ENCODE measurements around the gene TMEM134.
"Not testable (repeated sequence)": the region's sequence is repeated elsewhere in the genome, so short reads cannot be mapped to it uniquely, and the experiment has no call there.

The TMEM134 gene

DNA sequence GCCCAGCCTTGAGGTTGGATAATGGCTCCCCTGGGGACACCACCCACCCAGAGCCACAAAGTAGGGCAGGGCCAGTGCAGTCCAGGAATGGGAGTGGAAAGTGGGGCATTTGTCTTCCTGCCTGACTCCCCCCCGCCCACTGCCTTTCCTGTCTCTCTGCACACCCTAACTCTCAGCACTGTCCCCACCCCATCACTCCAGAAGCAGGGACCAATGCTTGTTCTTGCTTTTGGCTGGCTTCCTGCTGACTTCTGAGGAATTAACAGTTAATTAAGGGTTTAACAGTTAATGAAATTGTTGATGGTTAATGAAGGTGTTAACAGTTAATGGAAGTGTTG lies 31.4 kb upstream of the TMEM134 start:
- DNase-seq = no peak

DNA sequence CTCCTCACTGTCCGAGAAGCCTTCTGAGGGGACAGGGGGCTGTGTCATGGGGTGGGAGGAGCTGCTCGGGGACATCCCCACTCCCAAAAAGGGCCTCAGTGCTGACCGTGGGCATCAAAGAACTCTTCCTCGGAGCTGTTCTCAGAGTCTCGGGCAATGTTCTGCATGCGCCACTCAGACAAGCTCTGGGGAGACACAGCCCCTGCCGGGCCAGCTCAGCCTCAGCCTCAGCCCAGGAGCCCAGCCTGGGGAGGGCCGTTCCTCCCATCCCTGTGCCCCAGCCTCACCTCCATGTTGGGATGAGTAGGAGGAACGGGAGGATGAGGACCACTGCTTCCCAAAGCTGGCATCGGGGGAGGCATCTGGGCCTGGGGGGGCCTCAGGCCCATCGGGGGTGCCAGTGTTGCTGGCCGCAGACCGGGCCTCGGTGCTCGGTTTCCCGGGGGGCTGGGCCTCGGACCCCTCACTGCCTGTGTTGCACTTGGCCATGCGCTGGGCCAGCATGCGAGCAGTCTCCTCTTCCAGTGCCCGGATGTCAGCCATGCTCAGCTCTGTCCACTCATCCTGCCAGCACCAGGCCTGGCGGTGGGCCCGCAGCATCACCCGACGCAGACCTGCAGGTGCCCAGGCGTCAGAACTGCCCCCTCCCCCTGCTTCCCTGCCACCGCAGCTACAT lies 30.9 kb upstream of the TMEM134 start:
- DNase-seq = no peak

DNA sequence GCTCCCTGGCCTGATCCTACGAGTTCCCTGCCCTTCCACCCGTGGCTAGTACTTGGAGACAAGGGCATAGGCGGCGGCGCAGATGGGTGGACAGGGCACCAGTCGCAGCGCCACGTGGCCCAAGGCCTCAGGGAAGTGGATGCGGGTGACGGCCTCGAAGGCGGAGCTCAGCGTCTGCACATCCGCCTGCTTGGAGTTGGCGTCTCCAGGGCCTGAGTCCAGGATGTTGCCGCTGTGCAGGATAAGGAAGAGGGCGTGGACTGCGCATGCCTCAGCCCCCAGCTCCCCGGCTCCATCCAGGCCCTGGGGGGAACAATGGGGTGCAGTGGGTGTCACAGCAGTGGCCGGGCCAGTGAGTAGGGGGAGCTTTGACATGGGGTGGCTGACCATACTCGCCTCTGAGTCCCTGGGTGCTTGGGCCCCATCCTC lies 29.5 kb upstream of the TMEM134 start:
- DNase-seq = no peak

DNA sequence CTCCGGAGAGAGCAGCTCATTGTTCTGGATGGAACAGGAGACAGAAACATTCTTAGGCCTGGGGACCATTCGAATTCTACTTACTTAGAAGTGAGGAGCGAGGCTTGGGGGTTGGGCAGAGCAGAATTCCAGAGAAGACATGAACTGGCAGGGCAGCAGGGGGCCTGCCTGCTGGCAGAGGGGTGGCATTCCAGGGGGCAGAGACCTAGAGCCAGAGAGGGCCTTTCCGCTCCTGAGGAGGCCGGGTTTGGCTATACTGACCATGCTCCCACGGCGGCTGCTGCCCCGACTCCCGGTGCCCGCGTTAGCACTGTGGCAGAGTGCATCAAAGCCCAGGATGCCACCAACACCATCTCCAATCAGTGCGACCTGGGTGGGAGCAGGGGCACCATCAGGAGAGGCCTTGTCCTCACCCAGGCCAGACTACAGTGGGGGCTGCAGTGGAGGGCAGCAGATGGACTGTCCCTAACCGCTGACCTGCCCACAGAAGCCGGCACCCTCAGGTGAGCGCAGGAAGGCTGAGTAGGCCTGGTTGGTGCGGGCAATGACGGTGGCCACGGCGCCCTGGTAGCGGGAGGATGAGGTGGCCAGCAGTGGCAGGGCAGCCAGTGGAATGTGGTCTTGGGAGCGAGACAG lies 28.7 kb upstream of the TMEM134 start:
- no peak for DNase-seq

DNA sequence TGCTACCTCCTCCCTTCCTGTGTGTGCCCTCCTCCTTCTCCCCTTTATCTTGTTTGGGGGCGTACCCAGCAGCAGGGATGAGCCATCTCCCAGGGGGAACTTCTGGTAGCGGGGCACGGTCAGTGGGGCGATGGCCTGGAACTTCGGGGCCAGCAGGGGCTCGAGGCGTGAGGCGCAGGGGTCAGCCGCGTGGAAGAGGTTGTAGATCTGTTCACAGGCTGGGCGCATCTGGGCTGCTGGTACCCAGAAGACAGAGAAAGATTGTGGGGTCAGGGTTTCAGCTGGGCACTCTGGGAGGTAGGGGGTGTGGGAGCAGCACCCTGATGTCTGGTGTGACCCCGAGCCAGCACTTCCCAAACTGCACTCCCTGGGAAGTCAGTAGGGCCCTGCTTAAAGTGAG lies 27.1 kb upstream of the TMEM134 start:
- DNase-seq = no peak

DNA sequence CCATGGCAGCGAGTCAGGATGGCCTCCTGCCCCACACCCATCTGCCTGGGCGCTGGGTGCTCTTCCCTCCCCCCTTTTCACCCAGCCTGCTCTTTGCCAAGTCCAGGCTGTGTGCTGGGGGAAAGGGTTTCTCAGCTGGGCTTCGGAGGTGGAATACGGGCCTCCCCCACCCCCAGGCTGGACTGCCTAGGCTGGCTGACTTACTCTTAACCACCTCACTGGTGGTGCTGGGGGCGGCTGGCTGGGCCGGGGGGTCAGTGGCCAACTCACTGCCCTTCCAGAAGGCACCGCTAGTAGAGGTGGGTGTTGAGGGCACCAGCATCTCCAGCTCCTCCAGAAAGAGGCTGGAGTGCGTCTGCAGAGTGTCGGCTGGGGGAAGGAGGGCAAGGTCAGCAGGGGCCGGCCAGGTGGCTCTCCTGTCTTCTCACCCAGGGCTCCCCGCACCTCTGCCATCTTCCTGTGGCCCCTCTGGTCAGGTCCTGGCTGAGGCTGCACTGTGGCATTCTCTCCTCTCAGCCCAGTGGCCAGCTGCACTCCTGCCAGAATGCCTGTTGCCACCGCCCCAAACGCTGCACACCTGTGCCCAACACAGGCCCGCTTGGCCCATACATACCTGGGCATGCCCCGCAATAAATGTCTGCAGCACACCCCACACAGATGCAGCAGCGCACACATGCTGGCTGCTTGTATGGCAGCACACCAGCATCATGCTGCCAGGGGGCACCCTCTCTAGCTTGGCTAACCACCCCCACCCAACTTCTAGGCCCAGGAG lies 26.4 kb upstream of the TMEM134 start:
- no peak for DNase-seq

DNA sequence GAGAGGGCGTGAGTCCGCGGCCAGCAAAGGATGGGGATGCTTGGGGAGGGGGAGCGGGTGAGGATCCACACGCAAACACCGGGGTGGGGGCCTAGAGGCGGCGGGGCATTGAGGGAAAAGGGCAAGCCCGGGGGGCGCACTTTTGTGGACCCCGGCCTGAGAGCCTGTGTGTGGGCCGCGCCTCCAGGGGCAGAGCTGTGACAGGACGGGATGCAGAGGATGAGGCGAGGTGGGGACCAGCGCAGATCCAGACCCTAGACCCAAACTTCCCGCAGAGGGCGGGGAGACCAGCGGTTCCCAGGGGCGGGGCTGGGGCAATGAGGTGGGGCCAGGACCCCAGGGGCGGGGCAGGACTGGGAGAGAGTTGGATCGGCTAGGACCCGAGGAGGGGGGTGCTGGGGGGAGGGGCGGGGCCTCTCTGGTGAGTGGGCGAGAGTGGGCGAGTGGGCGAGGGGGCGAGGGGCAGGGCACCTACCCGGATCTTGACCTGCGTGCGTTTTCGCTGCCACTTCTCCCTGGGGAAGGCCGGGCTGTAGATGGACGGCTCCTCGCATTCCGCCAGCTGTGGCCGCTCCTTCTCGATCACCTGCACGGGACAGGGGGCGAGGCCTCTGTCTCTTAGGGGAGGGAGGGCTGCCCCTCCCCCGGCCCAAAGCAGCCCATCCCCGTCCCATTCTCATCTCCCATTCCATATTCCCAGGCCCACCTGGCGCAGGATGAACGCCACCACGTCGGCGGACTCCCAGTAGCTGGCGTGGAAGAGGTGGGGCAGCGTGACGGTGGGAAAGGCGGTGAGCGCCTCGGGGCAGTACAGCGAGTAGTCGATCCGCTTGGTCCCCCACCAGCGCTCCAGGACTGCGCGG lies 25.6 kb upstream of the TMEM134 start:
- DNase-seq = no peak

DNA sequence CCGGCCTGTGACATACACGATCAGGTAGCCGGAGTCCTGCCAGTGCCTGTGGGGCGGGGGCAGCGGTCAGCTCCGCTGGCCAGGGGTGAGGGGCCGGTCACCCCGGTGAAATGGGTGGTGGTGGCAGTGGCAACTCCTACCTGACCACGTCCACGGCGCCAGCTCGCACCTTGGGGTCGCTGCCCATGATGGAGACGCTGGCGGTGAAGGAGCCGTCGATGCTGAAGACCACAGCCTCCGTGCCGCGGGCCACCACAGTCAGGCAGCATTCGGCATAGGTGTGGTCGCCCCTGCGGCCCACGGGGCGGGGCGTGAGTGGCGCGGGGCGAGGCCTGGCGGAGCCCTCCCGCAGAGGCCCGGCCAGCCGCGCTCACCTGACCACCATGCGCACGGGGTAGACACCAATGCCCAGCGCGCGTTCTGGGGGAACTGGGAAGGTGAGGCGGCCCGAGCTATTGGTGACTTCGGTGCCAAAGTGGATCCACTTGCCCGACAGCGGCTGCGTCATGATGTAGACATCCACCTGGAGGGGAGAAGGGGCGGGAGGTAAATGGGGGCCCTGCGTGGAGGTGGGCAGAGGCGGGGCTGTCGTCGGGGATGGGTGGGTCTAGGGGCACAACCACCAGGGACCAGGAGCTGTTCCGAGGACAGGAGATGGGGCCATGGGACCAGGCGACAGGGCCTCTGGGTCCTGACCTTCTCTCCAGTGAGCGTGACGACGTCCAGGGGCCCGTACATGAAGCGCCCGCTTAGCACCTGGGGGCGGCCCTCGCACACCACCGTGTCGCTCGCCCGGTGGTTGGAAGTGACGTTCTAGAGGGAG lies 24.7 kb upstream of the TMEM134 start:
- no peak for DNase-seq

DNA sequence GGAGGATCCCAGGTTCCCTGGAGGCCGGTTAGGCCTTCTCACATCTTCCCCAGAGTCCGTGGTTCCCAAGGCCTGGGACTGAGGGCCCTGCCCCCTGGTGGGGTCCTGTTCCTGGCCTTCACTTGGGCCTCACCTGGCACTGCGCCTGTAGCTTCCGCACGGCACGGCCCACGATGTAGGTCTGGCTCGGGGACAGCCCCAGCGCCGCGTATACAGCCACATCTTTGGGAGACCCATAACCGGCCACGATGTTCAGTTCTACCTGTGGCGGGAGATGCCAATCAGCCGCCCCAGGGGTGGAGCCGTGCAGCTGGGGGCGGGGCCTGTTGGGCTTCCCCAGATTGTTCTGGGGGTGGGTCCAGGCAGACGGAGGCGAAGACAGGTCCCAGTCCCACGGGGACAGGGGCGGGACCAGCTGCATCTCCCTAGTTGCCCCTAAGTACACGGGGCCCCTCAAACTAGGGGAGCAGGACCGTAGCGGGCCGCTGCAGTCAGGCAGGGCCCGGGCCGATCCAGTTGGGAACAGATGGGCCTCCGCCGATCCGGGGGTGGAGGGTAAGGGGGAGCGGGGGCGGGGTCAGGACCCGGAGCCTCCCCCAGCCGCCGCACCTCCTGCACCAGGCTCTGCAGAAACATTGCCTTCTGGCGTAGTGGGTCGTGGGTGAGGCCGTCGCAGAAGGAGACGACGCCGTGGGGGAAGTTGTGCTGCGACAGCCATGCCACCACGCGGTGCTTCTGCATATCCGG lies 23.9 kb upstream of the TMEM134 start:
- no peak for DNase-seq

DNA sequence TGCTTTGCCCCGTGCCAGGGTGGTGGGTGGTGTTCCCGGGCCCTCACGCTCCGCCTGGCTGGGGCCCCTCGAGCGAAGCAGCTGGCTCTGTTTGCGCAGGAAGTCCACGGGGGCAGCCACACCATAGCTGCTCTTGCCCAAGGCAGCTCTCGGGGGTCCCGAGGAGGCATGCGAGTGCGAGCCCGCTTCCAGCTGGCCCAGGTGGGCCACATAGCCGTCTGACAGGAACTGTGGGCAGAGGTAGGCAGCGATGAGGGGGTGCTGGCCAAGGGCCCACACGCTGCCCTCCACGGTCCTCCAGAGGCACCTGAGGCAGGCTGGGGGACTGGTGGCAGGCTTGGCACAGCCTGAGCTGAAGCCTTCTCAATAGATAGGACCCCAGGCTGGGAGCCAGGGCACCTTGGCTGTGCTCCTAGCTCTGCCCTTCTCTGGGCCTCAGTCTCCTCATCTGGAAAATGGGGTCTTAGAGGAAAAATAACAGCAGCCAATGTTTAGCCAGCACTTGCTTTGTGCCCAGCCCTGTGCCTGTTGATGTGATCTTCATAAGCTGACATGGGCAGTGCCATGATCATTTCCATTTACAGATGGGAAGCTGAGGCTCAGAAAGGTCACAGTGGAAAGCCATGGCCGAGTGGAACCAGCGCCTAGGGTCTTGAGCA lies 23.1 kb upstream of the TMEM134 start:
- no peak for DNase-seq

DNA sequence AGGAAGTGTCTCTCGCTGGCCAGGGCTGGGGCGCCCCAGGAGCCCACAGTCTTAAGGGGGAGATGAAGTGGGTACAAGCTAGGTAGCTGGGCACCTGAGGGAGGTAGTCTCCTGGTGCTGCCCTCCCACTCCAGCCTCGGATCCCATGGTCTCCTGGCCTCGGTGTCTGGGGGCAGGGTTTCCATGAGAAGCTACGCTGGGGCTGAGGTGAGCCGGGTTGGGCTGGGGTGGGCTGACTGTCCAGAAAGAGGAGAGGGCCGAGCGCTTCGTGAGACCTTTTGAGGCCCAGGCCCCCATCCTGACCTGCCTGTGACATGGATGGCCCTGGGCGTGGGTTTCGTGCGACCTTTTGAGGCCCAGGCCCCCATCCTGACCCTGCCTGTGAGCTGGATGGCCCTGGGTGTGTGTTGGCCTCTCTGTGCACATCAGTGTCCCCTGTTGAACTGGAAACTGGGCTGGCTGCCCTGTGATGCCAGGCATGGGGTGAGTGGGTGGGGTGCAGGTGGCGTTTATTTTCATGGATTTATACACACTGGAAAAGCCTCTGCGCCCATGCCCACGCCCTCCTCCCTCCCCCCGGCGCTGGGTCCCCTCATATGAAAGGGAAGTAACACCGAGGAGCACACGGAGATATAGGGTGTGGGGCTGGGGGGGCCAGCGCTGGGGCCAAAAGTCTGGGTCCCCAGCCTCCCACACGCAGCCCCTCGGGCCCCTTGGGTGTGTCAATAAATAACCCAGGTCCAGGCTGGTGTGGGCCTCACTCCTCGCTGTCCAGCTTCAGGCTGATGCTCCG lies 22.4 kb upstream of the TMEM134 start:
- DNase-seq = no peak

DNA sequence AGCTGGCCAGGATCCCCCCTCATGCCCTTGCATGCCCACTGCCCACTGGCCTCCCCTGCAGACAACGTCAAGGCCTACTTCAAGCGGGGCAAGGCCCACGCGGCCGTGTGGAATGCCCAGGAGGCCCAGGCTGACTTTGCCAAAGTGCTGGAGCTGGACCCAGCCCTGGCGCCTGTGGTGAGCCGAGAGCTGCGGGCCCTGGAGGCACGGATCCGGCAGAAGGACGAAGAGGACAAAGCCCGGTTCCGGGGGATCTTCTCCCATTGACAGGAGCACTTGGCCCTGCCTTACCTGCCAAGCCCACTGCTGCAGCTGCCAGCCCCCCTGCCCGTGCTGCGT lies 21.6 kb upstream of the TMEM134 start:
- DNase-seq = no peak

DNA sequence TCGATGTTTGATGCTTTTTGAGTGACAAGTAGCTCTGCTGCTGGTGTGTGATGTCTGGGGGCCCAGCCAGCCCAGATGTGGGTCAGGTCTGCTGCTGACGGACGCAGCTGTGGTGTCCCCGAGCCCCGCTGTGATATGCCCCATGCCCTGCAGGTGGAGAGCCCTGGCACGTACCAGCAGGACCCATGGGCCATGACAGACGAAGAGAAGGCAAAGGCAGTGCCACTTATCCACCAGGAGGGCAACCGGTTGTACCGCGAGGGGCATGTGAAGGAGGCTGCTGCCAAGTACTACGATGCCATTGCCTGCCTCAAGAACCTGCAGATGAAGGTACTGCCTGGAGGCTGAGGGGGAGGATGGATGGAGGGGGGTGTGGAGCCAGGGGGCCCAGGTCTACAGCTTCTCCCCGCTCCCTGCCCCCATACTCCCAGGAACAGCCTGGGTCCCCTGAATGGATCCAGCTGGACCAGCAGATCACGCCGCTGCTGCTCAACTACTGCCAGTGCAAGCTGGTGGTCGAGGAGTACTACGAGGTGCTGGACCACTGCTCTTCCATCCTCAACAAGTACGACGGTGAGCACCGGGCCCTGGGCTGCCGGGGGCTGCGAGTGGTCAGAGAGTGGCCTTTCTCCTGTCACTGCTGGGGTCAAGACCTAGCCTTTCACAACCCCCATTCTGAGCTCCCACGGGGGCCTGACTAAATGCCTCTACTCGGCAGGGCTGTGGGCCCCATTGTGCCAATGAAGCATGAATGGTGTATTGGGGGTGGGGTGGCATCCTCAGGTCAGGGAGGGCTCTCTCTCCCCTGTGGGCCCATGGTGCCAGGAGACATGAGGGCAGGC lies 21.1 kb upstream of the TMEM134 start:
- DNase-seq = no peak

DNA sequence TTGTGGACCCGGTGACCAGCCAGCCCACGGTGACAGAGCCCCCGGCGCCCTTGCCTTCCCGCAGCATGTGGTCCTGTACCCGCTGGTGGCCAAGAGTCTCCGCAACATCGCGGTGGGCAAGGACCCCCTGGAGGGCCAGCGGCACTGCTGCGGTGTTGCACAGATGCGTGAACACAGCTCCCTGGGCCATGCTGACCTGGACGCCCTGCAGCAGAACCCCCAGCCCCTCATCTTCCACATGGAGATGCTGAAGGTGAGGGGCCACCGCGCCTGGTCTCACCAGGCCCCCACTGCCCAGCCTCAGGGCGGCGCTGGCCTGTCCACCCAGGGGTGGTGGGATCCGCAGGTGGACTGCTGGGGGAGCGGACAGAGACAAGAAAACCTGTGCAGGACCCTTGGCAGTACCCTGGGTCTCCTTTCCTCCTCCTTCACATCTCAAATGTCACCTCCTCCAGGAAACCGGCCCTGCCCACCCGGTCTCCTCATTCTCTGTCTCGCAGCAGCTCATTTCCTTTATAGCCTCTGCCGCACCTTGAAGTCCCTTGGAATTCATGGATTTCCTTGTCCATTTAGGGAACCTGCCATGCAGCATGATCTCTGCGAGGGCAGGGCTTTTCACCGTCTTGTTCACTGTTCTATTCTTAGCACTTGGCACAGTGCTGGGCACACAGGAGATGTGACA lies 20.3 kb upstream of the TMEM134 start:
- DNase-seq = no peak

DNA sequence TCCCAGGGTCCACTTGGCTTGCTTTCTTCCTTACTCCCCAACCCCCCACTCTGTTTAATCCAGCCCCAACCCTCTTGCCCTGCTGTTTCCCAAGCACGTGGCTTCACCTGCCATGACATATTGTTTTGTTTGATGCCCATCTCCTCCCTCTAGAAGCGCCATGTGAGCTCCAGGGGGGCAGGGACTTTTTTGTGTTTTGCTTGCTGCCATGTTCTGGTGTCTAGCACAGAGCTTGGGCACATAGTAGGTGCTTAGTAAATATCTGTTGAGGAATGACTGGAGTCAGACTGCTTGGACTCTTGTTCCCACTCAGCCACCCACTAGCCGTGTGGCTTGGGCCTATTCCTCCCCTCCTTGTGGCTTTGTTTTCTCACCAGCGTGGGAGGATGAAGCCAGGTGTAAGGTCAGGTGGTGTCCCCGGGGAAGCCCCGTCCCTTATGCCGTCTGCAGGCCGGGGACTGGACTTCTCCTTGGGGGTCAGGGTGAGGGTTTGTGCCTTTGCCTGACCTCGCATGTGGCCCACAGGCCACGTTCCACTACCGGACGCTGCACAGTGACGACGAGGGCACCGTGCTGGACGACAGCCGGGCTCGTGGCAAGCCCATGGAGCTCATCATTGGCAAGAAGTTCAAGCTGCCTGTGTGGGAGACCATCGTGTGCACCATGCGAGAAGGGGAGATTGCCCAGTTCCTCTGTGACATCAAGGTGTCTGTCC lies 17.6 kb upstream of the TMEM134 start:
- no peak for DNase-seq

DNA sequence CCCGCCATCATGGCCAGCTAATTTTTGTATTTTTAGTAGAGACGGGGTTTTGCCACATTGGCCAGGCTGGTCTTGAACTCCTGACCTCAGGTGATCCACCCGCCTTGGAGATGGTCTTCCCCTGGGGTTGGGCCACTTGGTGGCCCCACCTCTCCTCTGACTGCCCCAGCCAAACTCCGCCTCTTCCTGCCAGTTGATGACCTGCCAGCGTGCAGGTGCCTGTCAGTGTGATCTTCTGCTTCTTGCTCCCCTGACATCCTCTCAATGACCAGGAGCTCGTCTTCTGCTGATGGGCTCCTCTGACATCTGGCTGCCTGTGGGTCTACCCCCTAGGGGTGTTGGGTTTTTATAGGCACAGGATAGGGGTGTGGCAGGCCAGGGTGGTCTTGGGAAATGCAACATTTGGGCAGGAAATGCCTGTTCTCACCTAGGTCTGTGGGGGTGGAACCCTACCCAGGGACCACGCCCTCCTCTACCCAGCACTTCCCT lies 16.9 kb upstream of the TMEM134 start:
- not testable (repeated sequence) for DNase-seq

DNA sequence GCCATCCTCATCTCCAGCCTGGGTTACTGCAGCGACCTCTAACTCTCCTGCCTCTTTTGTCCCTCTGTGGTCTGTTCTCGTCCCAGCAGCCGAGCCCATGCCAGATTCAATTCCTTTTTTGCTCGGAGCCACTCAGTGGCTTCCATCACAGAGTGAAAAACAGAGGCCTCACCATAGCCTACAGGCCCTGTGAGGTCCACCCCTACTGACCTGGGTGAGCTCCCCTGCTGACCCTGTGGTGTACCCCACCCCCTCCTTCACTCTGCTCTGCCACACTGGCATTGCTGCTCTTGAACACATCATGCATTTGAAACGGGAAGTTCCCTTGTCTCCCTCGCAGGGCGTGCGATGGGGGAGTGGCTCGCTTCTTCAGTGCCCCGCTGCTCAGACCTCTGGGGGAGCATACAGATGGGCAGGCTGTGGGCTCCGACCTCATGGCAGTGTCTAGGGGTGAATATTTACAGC lies 15.8 kb upstream of the TMEM134 start:
- no peak for DNase-seq

Measured in NCI-H446 treated with DMSO at 0.1 percent for 48 hours (cell line).